ENCODE measurements around the gene STK17B. TPM values are rescaled to one million over a fixed set of nuclear protein-coding genes. Genes with fewer than 3 reads are reported as not detected.
A peak's percentile ranks its signal among the peaks of the same experiment; 100 is the strongest.

The STK17B gene
- total RNA-seq, 1 donor from 2014 or later: 66.9 TPM

- no peaks in the 10 kb centered on the region for H3K27me3 ChIP-seq
- intact Hi-C loops (cut with DNase I): no loop called here
- no peaks in the 10 kb centered on the region for H3K9me3 ChIP-seq
- ATAC-seq (no peak), DNase-seq (no peak)
- H3K4me1 ChIP-seq: peaks cover 30% of the 10 kb centered on the region
- peaks cover 20% of the 10 kb centered on the region for H3K36me3 ChIP-seq
- TF ChIP-seq CTCF (IDR thresholded peaks at IDR 0.05): no peak
- peak overlapping the region; percentile 0 for H3K4me3 ChIP-seq
- H3K27ac ChIP-seq: no peak overlapping the region
Measured at GRCh38 chr2:196165016-196165415, 6.4 kb downstream of the STK17B start.

- H3K4me3 ChIP-seq: no peak overlapping the region
- peaks cover 36% of the 10 kb centered on the region for H3K4me1 ChIP-seq
- H3K27me3 ChIP-seq: no peaks in the 10 kb centered on the region
- intact Hi-C loops (cut with DNase I): no loop called here
- H3K27ac ChIP-seq: no peak overlapping the region
- DNase-seq (no peak), ATAC-seq (no peak)
- TF ChIP-seq CTCF (IDR thresholded peaks at IDR 0.05): no peak
- no peaks in the 10 kb centered on the region for H3K9me3 ChIP-seq
- peaks cover 20% of the 10 kb centered on the region for H3K36me3 ChIP-seq
Measured at GRCh38 chr2:196163285-196163684, 8.1 kb downstream of the STK17B start.

- DNase-seq: no peak
- no peak overlapping the region for H3K4me3 ChIP-seq
Measured at GRCh38 chr2:196162586-196163175, 8.7 kb downstream of the STK17B start.

GRCh38 chr2:196160946-196161345 lies 10.4 kb downstream of the STK17B start:
- Histone ChIP-seq H3K27ac (peak overlapping the region; percentile 44), H3K4me1 (peaks cover 13% of the 10 kb centered on the region)
- no peak for ATAC-seq

More at GRCh38 chr2:196162586-196163175, 8.7 kb downstream of the STK17B start:
- peaks cover 20% of the 10 kb centered on the region for H3K36me3 ChIP-seq
- H3K27me3 ChIP-seq: no peaks in the 10 kb centered on the region
- H3K9me3 ChIP-seq: no peaks in the 10 kb centered on the region
- no peak for TF ChIP-seq CTCF (IDR thresholded peaks at IDR 0.05)
- no peak for ATAC-seq
- peaks cover 30% of the 10 kb centered on the region for H3K4me1 ChIP-seq
- H3K27ac ChIP-seq: no peak overlapping the region
- intact Hi-C loops (cut with DNase I): no loop called here

GRCh38 chr2:196160101-196160500 lies 11.3 kb downstream of the STK17B start:
- peak; percentile 96 for ATAC-seq
- intact Hi-C loops (cut with DNase I): no loop called here
- peaks cover 36% of the 10 kb centered on the region for H3K36me3 ChIP-seq
- TF ChIP-seq CTCF (IDR thresholded peaks at IDR 0.05): no peak
- no peak overlapping the region for H3K4me3 ChIP-seq
- no peak for DNase-seq
- peaks cover 6% of the 10 kb centered on the region for H3K4me1 ChIP-seq
- H3K27me3 ChIP-seq: no peaks in the 10 kb centered on the region
- no peaks in the 10 kb centered on the region for H3K9me3 ChIP-seq
- peak overlapping the region; percentile 44 for H3K27ac ChIP-seq

More at GRCh38 chr2:196160946-196161345, 10.4 kb downstream of the STK17B start:
- TF ChIP-seq CTCF (IDR thresholded peaks at IDR 0.05): no peak
- intact Hi-C loops (cut with DNase I): no loop called here
- Histone ChIP-seq H3K27me3 (no peaks in the 10 kb centered on the region), H3K36me3 (peaks cover 28% of the 10 kb centered on the region), H3K4me3 (no peak overlapping the region), H3K9me3 (no peaks in the 10 kb centered on the region)
- DNase-seq: no peak
